Liver (tissue), 9 donors: ENCODE data around the gene CCDC136. TPM values are rescaled to one million over a fixed set of nuclear protein-coding genes. Genes with fewer than 3 reads are reported as not detected.

Experiments
- DNase-seq: peaks from one replicate; pipeline ENCODE4 v3.0.0-alpha.2; 2017; ENCODE audit warnings: low spot score
- H3K27ac ChIP-seq, 2 donors: one replicate each; pipeline ENCODE4 v1.7.0; 2013; ENCODE audit warnings: inconsistent platforms in 2 of 2, low read length in 2 of 2, control low read depth in 1 of 2, low read depth in 1 of 2, mild to moderate bottlenecking in 1 of 2
- H3K27me3 ChIP-seq, 4 donors: one replicate each; pipeline versions ENCODE4 v1.6.1 to v1.7.0; 2013; ENCODE audit warnings: low read length in 3 of 4, inconsistent platforms in 1 of 4, mild to moderate bottlenecking in 1 of 4, moderate library complexity in 1 of 4; ENCODE audit not compliant: control insufficient read depth in 4 of 4, insufficient read depth in 4 of 4
- H3K36me3 ChIP-seq, 4 donors: one replicate each; pipeline versions ENCODE4 v1.6.1 to v1.7.0; 2013; ENCODE audit warnings: low read length in 3 of 4, mild to moderate bottlenecking in 3 of 4, low read depth in 1 of 4, moderate library complexity in 1 of 4; ENCODE audit not compliant: control insufficient read depth in 4 of 4, insufficient read depth in 3 of 4
- H3K4me1 ChIP-seq, 4 donors: one replicate each; pipeline versions ENCODE4 v1.6.1 to v1.7.0; 2013; ENCODE audit warnings: low read length in 3 of 4, mild to moderate bottlenecking in 3 of 4, moderate library complexity in 1 of 4; ENCODE audit not compliant: control insufficient read depth in 4 of 4, insufficient read depth in 4 of 4
- H3K4me3 ChIP-seq, 3 donors: one replicate each; pipeline versions ENCODE4 v1.6.1 to v1.7.0; 2013; ENCODE audit warnings: low read length in 3 of 3, control low read depth in 1 of 3, low read depth in 1 of 3, mild to moderate bottlenecking in 1 of 3
- H3K9ac ChIP-seq, 2 donors: one replicate each; pipeline ENCODE4 v1.7.0; 2013; ENCODE audit warnings: low read length in 2 of 2, mild to moderate bottlenecking in 2 of 2, moderate library complexity in 2 of 2, control low read depth in 1 of 2, low read depth in 1 of 2
- H3K9me3 ChIP-seq, 4 donors: one replicate each; pipeline versions ENCODE4 v1.6.1 to v1.7.0; 2013; ENCODE audit warnings: low read length in 3 of 4; ENCODE audit not compliant: control insufficient read depth in 4 of 4
- CTCF ChIP-seq: fragments of 150-350 bp; IDR thresholded peaks from 2 replicates; pipeline ENCODE4 v1.5.1; 2017; ENCODE audit warnings: improper control_type of control experiment, low read depth, low read length; ENCODE audit not compliant: missing input control
- EGR1 ChIP-seq, 2 donors: IDR thresholded peaks; 2 replicates each; pipeline ENCODE4 v1.6.1; 2016 to 2018; ENCODE audit warnings: antibody characterized with exemption in 2 of 2, low read depth in 2 of 2
- FOXA1 ChIP-seq: IDR thresholded peaks from 2 replicates; pipeline ENCODE4 v1.6.1; 2016; ENCODE audit warnings: antibody characterized with exemption
- FOXA2 ChIP-seq: IDR thresholded peaks from 2 replicates; pipeline ENCODE4 v1.6.1; 2016; ENCODE audit warnings: antibody characterized with exemption
- GABPA ChIP-seq, 2 donors: IDR thresholded peaks in 1 of 2; conservative IDR thresholded peaks in 1 of 2; 2 replicates each; pipeline ENCODE4 v1.6.1; 2016; ENCODE audit warnings: antibody characterized with exemption in 2 of 2, mild to moderate bottlenecking in 1 of 2, moderate library complexity in 1 of 2
- HNF4A ChIP-seq, 2 donors: conservative IDR thresholded peaks; 2 replicates each; pipeline ENCODE4 v1.6.1; 2016; ENCODE audit warnings: antibody characterized with exemption in 2 of 2, mild to moderate bottlenecking in 2 of 2
- HNF4G ChIP-seq: IDR thresholded peaks from 2 replicates; pipeline ENCODE4 v1.6.1; 2016; ENCODE audit warnings: antibody characterized with exemption
- JUND ChIP-seq, 2 donors: IDR thresholded peaks; 2 replicates each; pipeline ENCODE4 v1.6.1; 2016; ENCODE audit warnings: antibody characterized with exemption in 2 of 2
- MAX ChIP-seq: IDR thresholded peaks from 2 replicates; pipeline ENCODE4 v1.6.1; 2016; ENCODE audit warnings: antibody characterized with exemption
- NR2F2 ChIP-seq: IDR thresholded peaks from 2 replicates; pipeline ENCODE4 v1.6.1; 2016; ENCODE audit warnings: antibody characterized with exemption
- REST ChIP-seq: IDR thresholded peaks from 2 replicates; pipeline ENCODE4 v1.6.1; 2016; ENCODE audit warnings: antibody characterized with exemption, mild to moderate bottlenecking
- RXRA ChIP-seq, 2 donors: IDR thresholded peaks; 2 replicates each; pipeline ENCODE4 v1.6.1; 2017 to 2018; ENCODE audit warnings: antibody characterized with exemption in 2 of 2, mild to moderate bottlenecking in 1 of 2
- TAF1 ChIP-seq: conservative IDR thresholded peaks from 2 replicates; pipeline ENCODE4 v1.6.1; 2016; ENCODE audit warnings: antibody characterized with exemption, mild to moderate bottlenecking
- YY1 ChIP-seq: IDR thresholded peaks from 2 replicates; pipeline ENCODE4 v1.6.1; 2016; ENCODE audit warnings: antibody characterized with exemption, mild to moderate bottlenecking
- ZBTB33 ChIP-seq: IDR thresholded peaks from 2 replicates; pipeline ENCODE4 v1.6.1; 2016; ENCODE audit warnings: antibody characterized with exemption
- WGBS: extraction: QIAGEN DNeasy Blood & Tissue Kit; methylation state at CpG from one replicate; pipeline ENCODE4 v1.1.7; 2013; 5-methylcytosine and 5-hydroxymethylcytosine counted together
- polyA plus RNA-seq, 2 donors: library from polyadenylated mRNA; stranded (reverse) in 1 of 2; unstranded in 1 of 2; fragments of 200-250 nt in 1 of 2; fragments of >200 nt in 1 of 2; fragmentation: Nextera tagmentation in 1 of 2; extraction: Ambion mirVana in 1 of 2; gene quantifications; one replicate each; pipeline versions ENCODE4 v1.2.1 to v1.2.3, GENCODE V29; 2013 to 2015
- total RNA-seq, 2 donors: library from RNA; depleted of rRNA; stranded (reverse); fragments of >200 nt; gene quantifications; one replicate each; pipeline ENCODE4 v1.2.3, GENCODE V29; 2014
- donor health status: healthy.
- donor health status: healthy.
- donor health status: healthy.
- donor health status: healthy.
- donor health status: healthy.

The CCDC136 gene
- total and polyA plus RNA-seq, 4 donors, result 0.09 to 0.59 (median 0.22) TPM

GRCh38 chr7:128838109-128838779, 46.5 kb downstream of the CCDC136 start:
- Histone ChIP-seq H3K27me3 (no peaks in the 10 kb centered on the region), H3K27ac (no peak overlapping the region), H3K4me3 (no peak overlapping the region), H3K9ac (no peak overlapping the region), H3K4me1 (no peaks in the 10 kb centered on the region), H3K9me3 (no peaks in the 10 kb centered on the region), H3K36me3 (no peaks in the 10 kb centered on the region)
- no peak for DNase-seq
- no peak for TF ChIP-seq JUND (IDR thresholded peaks at IDR 0.05)
- TF ChIP-seq ZBTB33, result no peak
- no peak for TF ChIP-seq RXRA (IDR thresholded peaks at IDR 0.05)
- TF ChIP-seq MAX, result no peak
- no peak for TF ChIP-seq NR2F2
- TF ChIP-seq HNF4G, result no peak
- no peak for TF ChIP-seq EGR1 (IDR thresholded peaks at IDR 0.05; ENCODE audit: low read depth in 2 of 2)
- TF ChIP-seq FOXA2, result no peak
- TF ChIP-seq YY1, result no peak
- no peak for TF ChIP-seq FOXA1
- TF ChIP-seq CTCF, result no peak
- TF ChIP-seq TAF1, result no peak
- no peak for TF ChIP-seq GABPA (IDR thresholded peaks at IDR 0.05 in 1 of 2, conservative IDR thresholded peaks at IDR 0.05 in 1 of 2)
- no peak for TF ChIP-seq REST
- 89% methylated on average over 22 of the region's 22 CpGs for WGBS

GRCh38 chr7:128838981-128839731, 47.4 kb downstream of the CCDC136 start:
- no peaks in the 10 kb centered on the region for H3K4me1 ChIP-seq
- H3K27me3 ChIP-seq, result no peaks in the 10 kb centered on the region
- H3K36me3 ChIP-seq, result no peaks in the 10 kb centered on the region
- no peak overlapping the region for H3K4me3 ChIP-seq
- TF ChIP-seq FOXA1 (no peak), GABPA (IDR thresholded peaks at IDR 0.05 in 1 of 2, conservative IDR thresholded peaks at IDR 0.05 in 1 of 2) (no peak), RXRA (IDR thresholded peaks at IDR 0.05) (no peak), EGR1 (IDR thresholded peaks at IDR 0.05; ENCODE audit: low read depth in 2 of 2) (no peak), HNF4A (conservative IDR thresholded peaks at IDR 0.05) (no peak), ZBTB33 (no peak), YY1 (no peak), TAF1 (no peak), CTCF (no peak), FOXA2 (no peak), MAX (no peak), JUND (IDR thresholded peaks at IDR 0.05) (no peak)
- H3K27ac ChIP-seq, result no peak overlapping the region
- no peaks in the 10 kb centered on the region for H3K9me3 ChIP-seq
- H3K9ac ChIP-seq, result no peak overlapping the region
- no peak for DNase-seq
- WGBS, result 93% methylated on average over 17 of the region's 17 CpGs
